CD4-positive, alpha-beta T cell (primary cell): ENCODE results near the gene MEGF10. TPM values are rescaled to one million over a fixed set of nuclear protein-coding genes. Genes with fewer than 3 reads are reported as not detected.

Experiments used
- ATAC-seq: fragments of 200-7000 bp; cut with Tn5 transposase; one replicate; pipeline ENCODE4 v1.10.0; 2022; ENCODE audit warnings: mild to moderate bottlenecking; ENCODE audit not compliant: poor library complexity
- CTCF ChIA-PET: fragments of 350-600 bp; sonication (Branson Sonifier 250); formaldehyde crosslinking; loops from one replicate; lab custom pipeline; 2021; ENCODE audit warnings: antibody characterized with exemption, inconsistent platforms; lab: Charles Lee
- POLR2A ChIA-PET: fragments of 350-600 bp; sonication (Branson Sonifier 250); formaldehyde crosslinking; loops from one replicate; lab custom pipeline; 2021; ENCODE audit warnings: antibody characterized with exemption, inconsistent platforms; lab: Charles Lee
- DNase-seq, 14 experiments: peaks; one replicate each; pipeline ENCODE4 v3.0.0-alpha.2; 2013 to 2020; ENCODE audit warnings: mixed read lengths in 2 of 14
- H3K27ac ChIP-seq, 2 donors: one replicate each; pipeline versions ENCODE4 v1.5.1 to v1.7.0; 2013; ENCODE audit warnings: low read length in 2 of 2, low read depth in 1 of 2, mild to moderate bottlenecking in 1 of 2
- H3K27me3 ChIP-seq, 2 experiments: 1 replicate in 1 of 2; 2 replicates in 1 of 2; pipeline versions ENCODE4 v1.6.1 to v1.7.0; 2013; ENCODE audit warnings: low read length in 2 of 2, control low read depth in 1 of 2, mild to moderate bottlenecking in 1 of 2, moderate library complexity in 1 of 2; ENCODE audit not compliant: insufficient read depth in 2 of 2, control insufficient read depth in 1 of 2
- H3K36me3 ChIP-seq: one replicate; pipeline ENCODE4 v1.6.1; 2013; ENCODE audit warnings: low read length, control low read depth; ENCODE audit not compliant: insufficient read depth
- H3K4me1 ChIP-seq: one replicate; pipeline ENCODE4 v1.6.1; 2013; ENCODE audit warnings: low read length, control low read depth; ENCODE audit not compliant: insufficient read depth
- H3K4me3 ChIP-seq: one replicate; pipeline ENCODE4 v1.5.1; 2013; ENCODE audit warnings: mild to moderate bottlenecking, low read length, moderate library complexity
- H3K9me3 ChIP-seq, 2 experiments: 1 replicate in 1 of 2; 2 replicates in 1 of 2; pipeline versions ENCODE4 v1.6.1 to v1.7.0; 2013; ENCODE audit warnings: low read length in 2 of 2, mild to moderate bottlenecking in 2 of 2, control low read depth in 1 of 2, moderate library complexity in 1 of 2; ENCODE audit not compliant: control insufficient read depth in 1 of 2, insufficient read depth in 1 of 2
- H3K27ac Mint-ChIP-seq: one replicate; pipeline ENCODE4 v1.8.0; 2020; ENCODE audit warnings: mixed read lengths
- H3K27me3 Mint-ChIP-seq: one replicate; pipeline ENCODE4 v1.8.0; 2021; ENCODE audit warnings: mixed read lengths
- H3K36me3 Mint-ChIP-seq: one replicate; pipeline ENCODE4 v1.8.0; 2021; ENCODE audit warnings: low read depth, mixed read lengths
- H3K4me1 Mint-ChIP-seq: one replicate; pipeline ENCODE4 v1.8.0; 2021; ENCODE audit warnings: low read depth, mixed read lengths
- H3K4me3 Mint-ChIP-seq: one replicate; pipeline ENCODE4 v1.8.0; 2020; ENCODE audit warnings: mild to moderate bottlenecking, mixed read lengths
- H3K9me3 Mint-ChIP-seq: one replicate; pipeline ENCODE4 v1.8.0; 2020; ENCODE audit warnings: mixed read lengths
- intact Hi-C, 2 experiments: fragments of 100-400 bp; cut with DNase I in 1 of 2; cut with micrococcal nuclease in 1 of 2; formaldehyde crosslinking; loops; one replicate each; pipeline versions ENCODE4 v1.15.1 to v1.9.0; 2023 to 2025; cut with DNase I, micrococcal nuclease
- total RNA-seq, 174 experiments: library from RNA in 2 of 174; stranded (reverse) in 2 of 174; gene quantifications; one replicate each; pipeline ENCODE4 v1.2.3 and lab custom pipeline; 2021 to 2026
- TF ChIP-seq, protein P1 (sequence below): fragments of 200-600 bp; IDR thresholded peaks from one replicate; pipeline ENCODE4 v1.8.0; 2022; ENCODE audit warnings: antibody characterized with exemption, mild to moderate bottlenecking

Gene MEGF10
- total RNA-seq, 2 experiments from 2014 or later = not detected

GRCh38 chr5:127335381-127335780 is 44.8 kb downstream of the MEGF10 start:
- Histone ChIP-seq H3K27ac (no peak overlapping the region), H3K27me3 (peaks cover 0 to 3% of the 10 kb centered on the region in 2 experiments), H3K4me3 (no peak overlapping the region), H3K4me1 (no peaks in the 10 kb centered on the region), H3K9me3 (no peaks in the 10 kb centered on the region), H3K36me3 (no peaks in the 10 kb centered on the region)
- Mint-ChIP-seq H3K36me3 (no peaks in the 10 kb centered on the region), H3K4me1 (no peaks in the 10 kb centered on the region), H3K27ac (no peak overlapping the region), H3K4me3 (no peak overlapping the region), H3K9me3 (no peaks in the 10 kb centered on the region), H3K27me3 (peaks cover 33% of the 10 kb centered on the region)
- intact Hi-C loops = no loop called here
- ChIA-PET CTCF (no interaction called here), POLR2A (no interaction called here)
- TF ChIP-seq, protein P1, sequence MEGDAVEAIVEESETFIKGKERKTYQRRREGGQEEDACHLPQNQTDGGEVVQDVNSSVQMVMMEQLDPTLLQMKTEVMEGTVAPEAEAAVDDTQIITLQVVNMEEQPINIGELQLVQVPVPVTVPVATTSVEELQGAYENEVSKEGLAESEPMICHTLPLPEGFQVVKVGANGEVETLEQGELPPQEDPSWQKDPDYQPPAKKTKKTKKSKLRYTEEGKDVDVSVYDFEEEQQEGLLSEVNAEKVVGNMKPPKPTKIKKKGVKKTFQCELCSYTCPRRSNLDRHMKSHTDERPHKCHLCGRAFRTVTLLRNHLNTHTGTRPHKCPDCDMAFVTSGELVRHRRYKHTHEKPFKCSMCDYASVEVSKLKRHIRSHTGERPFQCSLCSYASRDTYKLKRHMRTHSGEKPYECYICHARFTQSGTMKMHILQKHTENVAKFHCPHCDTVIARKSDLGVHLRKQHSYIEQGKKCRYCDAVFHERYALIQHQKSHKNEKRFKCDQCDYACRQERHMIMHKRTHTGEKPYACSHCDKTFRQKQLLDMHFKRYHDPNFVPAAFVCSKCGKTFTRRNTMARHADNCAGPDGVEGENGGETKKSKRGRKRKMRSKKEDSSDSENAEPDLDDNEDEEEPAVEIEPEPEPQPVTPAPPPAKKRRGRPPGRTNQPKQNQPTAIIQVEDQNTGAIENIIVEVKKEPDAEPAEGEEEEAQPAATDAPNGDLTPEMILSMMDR = no peak
- DNase-seq (no peak), ATAC-seq (no peak)

GRCh38 chr5:127337876-127338275 is 47.3 kb downstream of the MEGF10 start:
- no peak for ATAC-seq
- Histone ChIP-seq H3K27ac (no peak overlapping the region), H3K4me1 (no peaks in the 10 kb centered on the region), H3K36me3 (no peaks in the 10 kb centered on the region), H3K27me3 (no peaks in the 10 kb centered on the region), H3K9me3 (no peaks in the 10 kb centered on the region), H3K4me3 (no peak overlapping the region)
- intact Hi-C loops = no loop called here
- Mint-ChIP-seq H3K27ac (no peak overlapping the region), H3K4me1 (no peaks in the 10 kb centered on the region), H3K36me3 (no peaks in the 10 kb centered on the region), H3K27me3 (peaks cover 19% of the 10 kb centered on the region), H3K9me3 (no peaks in the 10 kb centered on the region), H3K4me3 (no peak overlapping the region)
- DNase-seq = no peak
- ChIA-PET CTCF (no interaction called here), POLR2A (no interaction called here)
- TF ChIP-seq, protein P1 = no peak

- Histone ChIP-seq H3K9me3 (no peaks in the 10 kb centered on the region), H3K4me3 (no peak overlapping the region), H3K36me3 (no peaks in the 10 kb centered on the region), H3K27ac (no peak overlapping the region), H3K4me1 (no peaks in the 10 kb centered on the region), H3K27me3 (no peaks in the 10 kb centered on the region)
- intact Hi-C loops = no loop called here
- Mint-ChIP-seq H3K9me3 (no peaks in the 10 kb centered on the region), H3K4me3 (no peak overlapping the region), H3K27ac (no peak overlapping the region), H3K27me3 (peaks cover 19% of the 10 kb centered on the region), H3K4me1 (no peaks in the 10 kb centered on the region), H3K36me3 (no peaks in the 10 kb centered on the region)
- ATAC-seq = no peak
- CTCF ChIA-PET = no interaction called here
- TF ChIP-seq, protein P1 = no peak
- POLR2A ChIA-PET = no interaction called here
- no peak for DNase-seq
Observed at GRCh38 chr5:127338501-127338900, 47.9 kb downstream of the MEGF10 start.
